OCI-LY7 (cell line): Measurements from ENCODE around the gene MACO1. TPM values are rescaled to one million over a fixed set of nuclear protein-coding genes. Genes with fewer than 3 reads are reported as not detected.
A peak's percentile ranks its signal among the peaks of the same experiment; 100 is the strongest.

Experiments
- BruUV-seq: library from RNA; stranded (reverse); fragments of 400-500 nt; replicated peaks from 2 replicates; lab custom pipeline; 2021; lab: Mats Ljungman, UMichigan
- CTCF ChIA-PET: fragments of 300-600 bp; sonication (Branson Sonifier 250); formaldehyde crosslinking; loops from one replicate; lab custom pipeline; 2022; ENCODE audit warnings: antibody characterized with exemption; ENCODE audit not compliant: unreplicated experiment; lab: Charles Lee
- POLR2A ChIA-PET: fragments of 300-600 bp; sonication (Branson Sonifier 250); formaldehyde crosslinking; loops from one replicate; lab custom pipeline; 2022; ENCODE audit warnings: antibody characterized with exemption; lab: Charles Lee
- DNase-seq: peaks from one replicate; pipeline ENCODE4 v3.0.0-alpha.2; 2015; ENCODE audit warnings: low spot score
- H2AFZ ChIP-seq: fragments of 200-600 bp; sonication (generic), shearing (Covaris generic); 2 replicates; pipeline ENCODE4 v1.6.1; 2014; ENCODE audit warnings: mild to moderate bottlenecking, antibody characterized with exemption, low read length, moderate library complexity
- H3K27ac ChIP-seq: fragments of 200-600 bp; sonication (generic); 2 replicates; pipeline ENCODE4 v1.5.1; 2014; ENCODE audit warnings: mixed run types, low read depth, mild to moderate bottlenecking, moderate library complexity, low read length, inconsistent platforms; ENCODE audit not compliant: poor library complexity, severe bottlenecking
- H3K36me3 ChIP-seq: fragments of 200-600 bp; sonication (generic); 2 replicates; pipeline ENCODE4 v1.6.1; 2014; ENCODE audit warnings: mild to moderate bottlenecking, antibody characterized with exemption, low read length, moderate library complexity, mixed read lengths; ENCODE audit not compliant: insufficient read depth
- H3K4me1 ChIP-seq: fragments of 200-600 bp; sonication (generic); 2 replicates; pipeline ENCODE4 v1.5.1; 2014; ENCODE audit warnings: mild to moderate bottlenecking, low read length; ENCODE audit not compliant: insufficient read depth, poor library complexity, severe bottlenecking
- H3K4me2 ChIP-seq: fragments of 200-600 bp; sonication (generic); 2 replicates; pipeline ENCODE4 v1.6.1; 2014; ENCODE audit warnings: mild to moderate bottlenecking, low read length
- H3K4me3 ChIP-seq: fragments of 200-600 bp; sonication (generic); 2 replicates; pipeline ENCODE4 v1.5.1; 2014; ENCODE audit warnings: mild to moderate bottlenecking, low read depth, low read length; ENCODE audit not compliant: poor library complexity, severe bottlenecking
- H3K79me2 ChIP-seq: fragments of 200-600 bp; sonication (generic); 2 replicates; pipeline ENCODE4 v1.6.1; 2016; ENCODE audit warnings: low read depth, mild to moderate bottlenecking, low read length, moderate library complexity, mixed read lengths; ENCODE audit not compliant: insufficient read depth
- H3K9me2 ChIP-seq: fragments of 200-600 bp; sonication (generic); 2 replicates; pipeline ENCODE4 v1.6.1; 2016; ENCODE audit warnings: mild to moderate bottlenecking, low read length, mixed read lengths; ENCODE audit not compliant: insufficient read depth
- H3K9me3 ChIP-seq: fragments of 200-600 bp; sonication (generic); 2 replicates; pipeline ENCODE4 v1.6.1; 2014; ENCODE audit warnings: mild to moderate bottlenecking, mixed run types, low read length, mixed read lengths
- H4K20me1 ChIP-seq: fragments of 200-600 bp; sonication (generic); 2 replicates; pipeline ENCODE4 v1.6.1; 2014; ENCODE audit warnings: mild to moderate bottlenecking, antibody characterized with exemption, low read length, moderate library complexity, mixed read lengths; ENCODE audit not compliant: insufficient read depth
- CTCF ChIP-seq: fragments of 200-600 bp; sonication (generic); conservative IDR thresholded peaks from 2 replicates; pipeline ENCODE4 v1.5.1; 2014; ENCODE audit warnings: mild to moderate bottlenecking, antibody characterized with exemption, low read length, moderate library complexity, mixed read lengths
- EZH2phosphoT487 ChIP-seq: fragments of 200-600 bp; sonication (generic); IDR thresholded peaks from 2 replicates; pipeline ENCODE4 v1.6.1; 2018; ENCODE audit warnings: low read depth, borderline replicate concordance, mild to moderate bottlenecking, mixed run types, antibody characterized with exemption, low read length, moderate library complexity, mixed read lengths
- intact Hi-C: fragments of 100-400 bp; cut with micrococcal nuclease; formaldehyde crosslinking; loops from one replicate; pipeline ENCODE4 v1.10.0; 2022; ENCODE audit not compliant: unreplicated experiment
- total RNA-seq, 2 experiments: library from RNA; depleted of rRNA in 1 of 2; stranded (reverse); fragments of >200 nt in 1 of 2; shearing (Covaris generic) in 1 of 2; gene quantifications; 2 replicates each; pipeline ENCODE4 v1.2.3, GENCODE V29; 2014 to 2022

MACO1 gene
- total RNA-seq, 2 experiments from 2014 or later: 11.8 to 18.6 TPM

GRCh38 chr1:25433389-25434186 is 2.9 kb downstream of the MACO1 start:
- Histone ChIP-seq H3K36me3 (peaks cover 14% of the 10 kb centered on the region; the same call in 1 of the 2 replicates), H3K4me2 (peak overlapping the region; percentile 95), H3K9me2 (no peaks in the 10 kb centered on the region), H3K27ac (peak overlapping the region; percentile 26), H3K4me3 (peak overlapping the region; percentile 94), H3K4me1 (peaks cover 54% of the 10 kb centered on the region), H4K20me1 (peaks cover 20% of the 10 kb centered on the region), H3K79me2 (peaks cover 66% of the 10 kb centered on the region), H3K9me3 (no peaks in the 10 kb centered on the region), H2AFZ (no peak overlapping the region)
- intact Hi-C loops: loop anchor here (10.0 kb wide), 1 partner anchor 689 kb away; the partner anchor contains the start of gene CLIC4
- no TSS peak for BruUV-seq
- TF ChIP-seq CTCF: no peak
- TF ChIP-seq EZH2phosphoT487: no peak
- ChIA-PET CTCF (no interaction called here), POLR2A (interaction anchor here (0.9 kb wide), 1 partner anchor 55 kb away, joined by 4 read pairs; no protein-coding TSS in a partner anchor)
- no peak for DNase-seq

DNA sequence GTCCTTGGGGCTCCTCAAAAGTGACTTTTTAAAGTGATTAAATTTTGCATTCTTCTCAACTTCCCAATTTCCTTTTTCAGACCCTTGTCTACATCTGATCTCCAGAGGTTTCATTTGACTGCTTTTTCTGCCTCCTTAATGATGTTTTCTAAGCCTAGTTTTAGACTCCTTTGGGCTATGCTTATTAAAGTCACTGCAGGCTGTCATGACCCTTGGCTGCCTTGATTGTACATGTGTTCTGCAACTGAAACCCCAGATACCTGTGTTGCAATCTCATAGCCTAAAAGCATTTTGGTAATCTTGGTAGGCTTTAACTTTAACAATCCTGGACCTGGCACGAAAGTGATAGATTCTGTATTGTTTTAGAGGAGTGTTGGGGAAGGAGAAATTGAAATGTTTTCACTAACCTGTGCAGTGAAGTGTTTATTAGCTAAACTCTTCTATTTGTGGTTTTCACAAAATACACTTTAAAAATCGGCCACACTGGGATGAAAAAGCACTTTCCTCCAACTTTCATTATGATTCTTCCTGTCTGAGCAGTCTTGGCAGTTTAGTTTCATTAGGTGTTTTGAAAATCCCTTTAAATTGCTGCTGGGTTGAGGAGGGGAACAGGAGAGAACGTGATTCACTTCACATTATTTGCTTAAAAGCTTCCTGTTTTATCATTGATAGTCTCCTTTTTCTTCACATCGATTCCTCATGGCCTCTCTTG is 4.9 kb downstream of the MACO1 start:
- no peaks in the 10 kb centered on the region for H3K9me2 ChIP-seq
- peak overlapping the region; percentile 78 for H3K4me2 ChIP-seq
- H3K27ac ChIP-seq: peak overlapping the region; percentile 50
- CTCF ChIA-PET: no interaction called here
- POLR2A ChIA-PET: no interaction called here
- peaks cover 79% of the 10 kb centered on the region for H3K79me2 ChIP-seq
- peaks cover 14% of the 10 kb centered on the region; the same call in 1 of the 2 replicates for H3K36me3 ChIP-seq
- no peak overlapping the region for H2AFZ ChIP-seq
- H3K4me1 ChIP-seq: peaks cover 48% of the 10 kb centered on the region
- intact Hi-C loops: loop anchor here (10.0 kb wide), 1 partner anchor 691 kb away; the partner anchor contains the start of gene CLIC4
- H4K20me1 ChIP-seq: peaks cover 20% of the 10 kb centered on the region
- TF ChIP-seq EZH2phosphoT487 (no peak), CTCF (no peak)
- no TSS peak for BruUV-seq
- peak; percentile 22 for DNase-seq
- H3K9me3 ChIP-seq: no peaks in the 10 kb centered on the region
- H3K4me3 ChIP-seq: peak overlapping the region; percentile 52
